ENCODE data around the gene CD99. TPM values are rescaled to one million over a fixed set of nuclear protein-coding genes. Genes with fewer than 3 reads are reported as not detected.

Gene CD99
- total and polyA plus RNA-seq, 2 donors (not counting 3 experiments of a cell fraction or from before 2014, with no cell fraction given) = 364 to 654 TPM

DNA sequence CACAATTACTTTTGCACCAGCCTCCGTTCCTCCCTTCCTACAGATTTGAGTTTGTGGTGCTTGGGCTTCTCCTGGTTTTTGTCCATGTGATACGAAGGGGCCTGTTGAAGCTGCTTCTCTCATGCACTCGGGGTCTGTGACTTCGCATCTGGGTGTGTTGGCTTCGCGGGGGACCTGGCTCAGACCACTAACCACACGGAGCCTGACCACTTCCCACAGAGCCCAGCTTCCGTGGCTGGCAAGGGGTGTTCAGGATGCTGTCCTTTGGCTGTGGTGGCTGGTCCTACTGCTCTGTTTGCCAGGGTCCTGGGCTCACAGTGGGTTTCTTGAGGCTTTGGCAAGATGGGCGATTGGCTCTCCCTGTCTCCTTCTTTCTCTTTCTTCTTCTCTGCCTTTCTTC, 41.0 kb downstream of the CD99 start:
- no peak for DNase-seq (ENCODE audit: low read depth, low spot score)
- ChIA-PET CTCF (no interaction called here), POLR2A (no interaction called here)
- no peaks in the 10 kb centered on the region for H4K20me1 ChIP-seq (replicated peaks; ENCODE audit: control insufficient read depth, extremely low read depth, insufficient read depth, low read length)
- dilution Hi-C loops (cut with MboI; ENCODE audit: extremely low pct_ligation_motif_present, low sequenced_read_pairs) = no loop called here
- no peak overlapping the region for H3K9ac ChIP-seq (replicated peaks; ENCODE audit: extremely low read depth, insufficient read depth, low read length)
- no peak for TF ChIP-seq MYC (IDR thresholded peaks at IDR 0.05; ENCODE audit: low read depth, low read length)
- intact Hi-C loops (cut with micrococcal nuclease) = no loop called here
- H3K4me2 ChIP-seq (ENCODE audit: insufficient read depth, low read length) = no peak overlapping the region
- no peaks in the 10 kb centered on the region for H3K27me3 ChIP-seq (ENCODE audit: control insufficient read depth in 2 of 2, insufficient read depth in 2 of 2, low read length in 2 of 2)
- no TSS peak for BruUV-seq (replicated peaks)
- H3K79me2 ChIP-seq (ENCODE audit: control insufficient read depth, insufficient read depth, low read length) = no peaks in the 10 kb centered on the region
- H3K4me3 ChIP-seq (replicated peaks in 1 of 3; ENCODE audit: insufficient read depth in 1 of 3, low read depth in 1 of 3, low read length in 3 of 3) = no peak overlapping the region
- H3K36me3 ChIP-seq (ENCODE audit: control insufficient read depth in 2 of 2, extremely low read depth in 1 of 2, insufficient read depth in 2 of 2, low read length in 2 of 2) = peaks cover 14 to 23% of the 10 kb centered on the region in 2 experiments
- H3K9me3 ChIP-seq (replicated peaks; ENCODE audit: control insufficient read depth, insufficient read depth, low read length) = no peaks in the 10 kb centered on the region
- H3K27ac ChIP-seq (ENCODE audit: insufficient read depth, low read depth, low read length) = no peak overlapping the region
- H3K4me1 ChIP-seq (ENCODE audit: control insufficient read depth, extremely low read depth, insufficient read depth, low read length) = no peaks in the 10 kb centered on the region
- H3K9me1 ChIP-seq (replicated peaks; ENCODE audit: control insufficient read depth, extremely low read depth, insufficient read depth, low read length) = no peaks in the 10 kb centered on the region
- FAIRE-seq = no peak
- H2AFZ ChIP-seq (ENCODE audit: low read depth, low read length) = no peak overlapping the region

DNA sequence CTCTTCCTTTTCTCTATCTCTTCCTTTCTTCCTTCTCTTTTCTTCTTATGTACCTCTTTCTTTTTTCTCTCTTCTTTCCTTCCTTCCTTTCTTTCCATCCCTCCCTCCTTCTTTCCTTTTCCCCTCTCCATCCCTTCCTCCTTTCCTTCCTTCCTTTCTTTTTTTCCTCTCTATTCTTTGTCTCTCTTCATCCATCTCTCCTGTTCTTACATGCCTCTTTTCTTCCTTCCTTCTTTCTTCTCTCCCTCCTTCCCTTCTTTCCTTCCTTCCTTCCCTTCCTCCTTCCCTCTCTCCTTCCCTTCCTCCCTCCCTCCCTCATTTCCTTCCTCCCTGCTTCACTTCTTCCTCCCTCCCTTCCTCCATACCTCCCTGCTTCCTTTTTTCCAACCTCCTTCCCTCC, 41.6 kb downstream of the CD99 start:
- H3K36me3 ChIP-seq (ENCODE audit: control insufficient read depth in 2 of 2, extremely low read depth in 1 of 2, insufficient read depth in 2 of 2, low read length in 2 of 2) = peaks cover 14 to 21% of the 10 kb centered on the region in 2 experiments
- no peak overlapping the region for H3K27ac ChIP-seq (ENCODE audit: insufficient read depth, low read depth, low read length)
- FAIRE-seq (no peak), DNase-seq (ENCODE audit: low read depth, low spot score) (no peak)
- H3K9me1 ChIP-seq (replicated peaks; ENCODE audit: control insufficient read depth, extremely low read depth, insufficient read depth, low read length) = no peaks in the 10 kb centered on the region
- POLR2A ChIA-PET = no interaction called here
- CTCF ChIA-PET = no interaction called here
- H2AFZ ChIP-seq (ENCODE audit: low read depth, low read length) = no peak overlapping the region
- no peaks in the 10 kb centered on the region for H3K79me2 ChIP-seq (ENCODE audit: control insufficient read depth, insufficient read depth, low read length)
- H3K9me3 ChIP-seq (replicated peaks; ENCODE audit: control insufficient read depth, insufficient read depth, low read length) = no peaks in the 10 kb centered on the region
- intact Hi-C loops (cut with micrococcal nuclease) (no loop called here), dilution Hi-C loops (cut with MboI; ENCODE audit: extremely low pct_ligation_motif_present, low sequenced_read_pairs) (no loop called here)
- H3K27me3 ChIP-seq (ENCODE audit: control insufficient read depth in 2 of 2, insufficient read depth in 2 of 2, low read length in 2 of 2) = no peaks in the 10 kb centered on the region
- no peak overlapping the region for H3K4me3 ChIP-seq (replicated peaks in 1 of 3; ENCODE audit: insufficient read depth in 1 of 3, low read depth in 1 of 3, low read length in 3 of 3)
- no peaks in the 10 kb centered on the region for H3K4me1 ChIP-seq (ENCODE audit: control insufficient read depth, extremely low read depth, insufficient read depth, low read length)
- BruUV-seq (replicated peaks) = no TSS peak
- H3K4me2 ChIP-seq (ENCODE audit: insufficient read depth, low read length) = no peak overlapping the region
- no peaks in the 10 kb centered on the region for H4K20me1 ChIP-seq (replicated peaks; ENCODE audit: control insufficient read depth, extremely low read depth, insufficient read depth, low read length)
- no peak overlapping the region for H3K9ac ChIP-seq (replicated peaks; ENCODE audit: extremely low read depth, insufficient read depth, low read length)
- TF ChIP-seq POLR2A (IDR thresholded peaks at IDR 0.05; ENCODE audit: low read depth, low read length) (no peak), POLR2AphosphoS5 (IDR thresholded peaks at IDR 0.05; ENCODE audit: insufficient read depth, low read depth, low read length) (no peak), JUN (IDR thresholded peaks at IDR 0.05; ENCODE audit: borderline replicate concordance, insufficient read depth, insufficient read length, low read depth) (no peak), EZH2 (IDR thresholded peaks at IDR 0.05; ENCODE audit: borderline replicate concordance, low read depth, low read length, severe bottlenecking) (no peak), FOS (IDR thresholded peaks at IDR 0.05; ENCODE audit: borderline replicate concordance, insufficient read depth, low read length) (no peak), MYC (IDR thresholded peaks at IDR 0.05; ENCODE audit: low read depth, low read length) (no peak), GATA2 (IDR thresholded peaks at IDR 0.05; ENCODE audit: insufficient read depth, insufficient read length, low read depth, low read length) (no peak)
- TF ChIP-seq, protein P1, sequence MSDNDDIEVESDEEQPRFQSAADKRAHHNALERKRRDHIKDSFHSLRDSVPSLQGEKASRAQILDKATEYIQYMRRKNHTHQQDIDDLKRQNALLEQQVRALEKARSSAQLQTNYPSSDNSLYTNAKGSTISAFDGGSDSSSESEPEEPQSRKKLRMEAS (IDR thresholded peaks at IDR 0.05; ENCODE audit: insufficient read depth, insufficient read length) = no peak
- TF ChIP-seq, protein P2, sequence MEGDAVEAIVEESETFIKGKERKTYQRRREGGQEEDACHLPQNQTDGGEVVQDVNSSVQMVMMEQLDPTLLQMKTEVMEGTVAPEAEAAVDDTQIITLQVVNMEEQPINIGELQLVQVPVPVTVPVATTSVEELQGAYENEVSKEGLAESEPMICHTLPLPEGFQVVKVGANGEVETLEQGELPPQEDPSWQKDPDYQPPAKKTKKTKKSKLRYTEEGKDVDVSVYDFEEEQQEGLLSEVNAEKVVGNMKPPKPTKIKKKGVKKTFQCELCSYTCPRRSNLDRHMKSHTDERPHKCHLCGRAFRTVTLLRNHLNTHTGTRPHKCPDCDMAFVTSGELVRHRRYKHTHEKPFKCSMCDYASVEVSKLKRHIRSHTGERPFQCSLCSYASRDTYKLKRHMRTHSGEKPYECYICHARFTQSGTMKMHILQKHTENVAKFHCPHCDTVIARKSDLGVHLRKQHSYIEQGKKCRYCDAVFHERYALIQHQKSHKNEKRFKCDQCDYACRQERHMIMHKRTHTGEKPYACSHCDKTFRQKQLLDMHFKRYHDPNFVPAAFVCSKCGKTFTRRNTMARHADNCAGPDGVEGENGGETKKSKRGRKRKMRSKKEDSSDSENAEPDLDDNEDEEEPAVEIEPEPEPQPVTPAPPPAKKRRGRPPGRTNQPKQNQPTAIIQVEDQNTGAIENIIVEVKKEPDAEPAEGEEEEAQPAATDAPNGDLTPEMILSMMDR (IDR thresholded peaks at IDR 0.05; ENCODE audit: extremely low read depth in 1 of 2, insufficient read depth in 1 of 2, low read depth in 1 of 2, low read length in 2 of 2) = no peak

Measured in endothelial cell of umbilical vein (primary cell).